HCT116 (cell line): ENCODE data around the gene CNR2.

ENCODE experiments used
- CTCF ChIP-seq, 3 experiments: fragments of 200-600 bp in 1 of 3; sonication (generic) in 1 of 3; IDR thresholded peaks in 2 of 3; conservative IDR thresholded peaks in 1 of 3; 2 replicates each; pipeline ENCODE4 v1.5.1; 2012 to 2017; ENCODE audit warnings: low read depth in 2 of 3, low read length in 2 of 3, antibody characterized with exemption in 1 of 3, borderline replicate concordance in 1 of 3, control low read depth in 1 of 3, mild to moderate bottlenecking in 1 of 3, mixed read lengths in 1 of 3, mixed run types in 1 of 3, moderate library complexity in 1 of 3; ENCODE audit not compliant: insufficient read depth in 1 of 3
- EGR1 ChIP-seq: IDR thresholded peaks from 2 replicates; pipeline ENCODE4 v1.6.1; 2012; ENCODE audit warnings: low read depth
- ELF1 ChIP-seq: IDR thresholded peaks from 2 replicates; pipeline ENCODE4 v1.6.1; 2012; ENCODE audit warnings: low read depth, borderline replicate concordance
- EZH2 ChIP-seq: fragments of 200-600 bp; sonication (generic); IDR thresholded peaks from 2 replicates; pipeline ENCODE4 v1.6.1; 2017; ENCODE audit warnings: antibody characterized with exemption, mixed run types
- MAX ChIP-seq: IDR thresholded peaks from 2 replicates; pipeline ENCODE4 v1.6.1; 2012
- POLR2A ChIP-seq: IDR thresholded peaks from 2 replicates; pipeline ENCODE4 v1.7.0; 2011; ENCODE audit warnings: borderline replicate concordance; ENCODE audit not compliant: insufficient read depth, insufficient read length; ENCODE audit errors: extremely low read depth
- RAD21 ChIP-seq: IDR thresholded peaks from 2 replicates; pipeline ENCODE4 v1.6.1; 2012; ENCODE audit warnings: low read depth, mild to moderate bottlenecking
- REST ChIP-seq: IDR thresholded peaks from 2 replicates; pipeline ENCODE4 v1.6.1; 2012; ENCODE audit warnings: low read depth
- SRF ChIP-seq: IDR thresholded peaks from 2 replicates; pipeline ENCODE4 v1.6.1; 2012; ENCODE audit warnings: low read depth
- TCF7L2 ChIP-seq: IDR thresholded peaks from 2 replicates; pipeline ENCODE4 v1.7.0; 2011; ENCODE audit warnings: borderline replicate concordance, inconsistent platforms; ENCODE audit not compliant: insufficient read depth, insufficient read length; ENCODE audit errors: extremely low read depth
- ZFX ChIP-seq: fragments of 450-650 bp; IDR thresholded peaks from 2 replicates; pipeline ENCODE4 v1.6.1; 2017

- TF ChIP-seq EZH2: no peak
- no peak for TF ChIP-seq RAD21
- TF ChIP-seq POLR2A: peak; percentile 69
- no peak for TF ChIP-seq CTCF (IDR thresholded peaks at IDR 0.05 in 2 of 3, conservative IDR thresholded peaks at IDR 0.05 in 1 of 3; ENCODE audit: borderline replicate concordance in 1 of 3, insufficient read depth in 1 of 3, low read depth in 2 of 3, low read length in 2 of 3)
- TF ChIP-seq ELF1: 0 out of 2 replicates have a peak, but pooled peaks have one; percentile 21
- peak; percentile 96 for TF ChIP-seq EGR1
- no peak; the same call in 1 of the 2 replicates for TF ChIP-seq ZFX
- TF ChIP-seq TCF7L2: peak; percentile 22
- no peak for TF ChIP-seq SRF
- TF ChIP-seq MAX: peak; percentile 65; the same call in 1 of the 2 replicates
- no peak for TF ChIP-seq REST
Measured at GRCh38 chr1:23825076-23825761, 87.9 kb downstream of the CNR2 start, which contains the start of gene HMGCL.
